ENCODE data around the gene PEF1. TPM values are rescaled to one million over a fixed set of nuclear protein-coding genes. Genes with fewer than 3 reads are reported as not detected.

Gene PEF1
- total and polyA plus RNA-seq, 2 donors (not counting 3 experiments of a cell fraction or from before 2014, with no cell fraction given) = 73.3 to 161 TPM

DNA sequence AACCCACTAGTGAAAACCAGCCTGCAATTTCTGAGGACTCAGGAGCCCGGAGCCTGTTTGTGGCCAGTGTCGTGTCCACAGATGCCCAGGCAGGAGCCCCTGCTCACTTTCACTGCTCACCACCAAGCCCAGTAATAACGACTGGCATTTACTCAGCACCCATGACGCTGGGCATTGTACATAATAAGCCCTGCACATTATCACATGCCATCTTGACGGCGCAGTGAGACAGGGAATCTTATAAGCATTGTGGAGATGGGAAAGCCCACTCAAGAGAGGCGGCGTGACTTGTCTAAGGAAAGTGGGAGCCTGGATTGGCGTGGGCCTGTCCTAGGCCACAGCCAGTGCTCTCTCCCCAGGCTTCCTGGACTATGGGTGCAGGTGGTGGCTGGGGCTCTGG, 28.8 kb upstream of the PEF1 start:
- no peak overlapping the region for H3K4me3 ChIP-seq (replicated peaks in 1 of 3; ENCODE audit: insufficient read depth in 1 of 3, low read depth in 1 of 3, low read length in 3 of 3)
- FAIRE-seq (no peak), DNase-seq (ENCODE audit: low read depth, low spot score) (no peak)
- no peaks in the 10 kb centered on the region for H3K9me3 ChIP-seq (replicated peaks; ENCODE audit: control insufficient read depth, insufficient read depth, low read length)
- H3K9ac ChIP-seq (replicated peaks; ENCODE audit: extremely low read depth, insufficient read depth, low read length) = no peak overlapping the region
- ChIA-PET CTCF (interaction anchor here (0.8 kb wide), 1 partner anchor 44 kb away, joined by 3 read pairs; no protein-coding TSS in a partner anchor), POLR2A (no interaction called here)
- TF ChIP-seq POLR2A (IDR thresholded peaks at IDR 0.05; ENCODE audit: low read depth, low read length) = no peak
- TF ChIP-seq CTCF (IDR thresholded peaks at IDR 0.05; ENCODE audit: extremely low read depth in 1 of 2, insufficient read depth in 1 of 2, low read depth in 1 of 2, low read length in 2 of 2) = no peak
- no peak for TF ChIP-seq GATA2 (IDR thresholded peaks at IDR 0.05; ENCODE audit: insufficient read depth, insufficient read length, low read depth, low read length)
- TF ChIP-seq EZH2 (IDR thresholded peaks at IDR 0.05; ENCODE audit: borderline replicate concordance, low read depth, low read length, severe bottlenecking) = no peak
- TF ChIP-seq FOS (IDR thresholded peaks at IDR 0.05; ENCODE audit: borderline replicate concordance, insufficient read depth, low read length) = no peak
- TF ChIP-seq JUN (IDR thresholded peaks at IDR 0.05; ENCODE audit: borderline replicate concordance, insufficient read depth, insufficient read length, low read depth) = no peak
- TF ChIP-seq, protein P1, sequence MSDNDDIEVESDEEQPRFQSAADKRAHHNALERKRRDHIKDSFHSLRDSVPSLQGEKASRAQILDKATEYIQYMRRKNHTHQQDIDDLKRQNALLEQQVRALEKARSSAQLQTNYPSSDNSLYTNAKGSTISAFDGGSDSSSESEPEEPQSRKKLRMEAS (IDR thresholded peaks at IDR 0.05; ENCODE audit: insufficient read depth, insufficient read length) = no peak
- no peak for TF ChIP-seq MYC (IDR thresholded peaks at IDR 0.05; ENCODE audit: low read depth, low read length)
- no peak for TF ChIP-seq POLR2AphosphoS5 (IDR thresholded peaks at IDR 0.05; ENCODE audit: insufficient read depth, low read depth, low read length)
- H3K4me2 ChIP-seq (ENCODE audit: insufficient read depth, low read length) = no peak overlapping the region
- no peak overlapping the region for H2AFZ ChIP-seq (ENCODE audit: low read depth, low read length)
- no peaks in the 10 kb centered on the region for H3K36me3 ChIP-seq (ENCODE audit: control insufficient read depth in 2 of 2, extremely low read depth in 1 of 2, insufficient read depth in 2 of 2, low read length in 2 of 2)
- H3K27me3 ChIP-seq (ENCODE audit: control insufficient read depth in 2 of 2, insufficient read depth in 2 of 2, low read length in 2 of 2) = no peaks in the 10 kb centered on the region
- dilution Hi-C loops (cut with MboI; ENCODE audit: extremely low pct_ligation_motif_present, low sequenced_read_pairs) = no loop called here
- H3K27ac ChIP-seq (ENCODE audit: insufficient read depth, low read depth, low read length) = no peak overlapping the region
- intact Hi-C loops (cut with micrococcal nuclease) = no loop called here
- no peaks in the 10 kb centered on the region for H4K20me1 ChIP-seq (replicated peaks; ENCODE audit: control insufficient read depth, extremely low read depth, insufficient read depth, low read length)
- no peaks in the 10 kb centered on the region for H3K79me2 ChIP-seq (ENCODE audit: control insufficient read depth, insufficient read depth, low read length)
- H3K9me1 ChIP-seq (replicated peaks; ENCODE audit: control insufficient read depth, extremely low read depth, insufficient read depth, low read length) = no peaks in the 10 kb centered on the region
- BruUV-seq (replicated peaks) = no TSS peak
- peaks cover 13% of the 10 kb centered on the region for H3K4me1 ChIP-seq (ENCODE audit: control insufficient read depth, extremely low read depth, insufficient read depth, low read length)
